ENCODE measurements around the gene PDLIM4.

Gene PDLIM4

GRCh38 chr5:132268769-132269551 lies 11.5 kb downstream of the PDLIM4 start:
- no peak for DNase-seq

GRCh38 chr5:132269635-132270334 lies 12.3 kb downstream of the PDLIM4 start:
- no peak for DNase-seq

GRCh38 chr5:132270335-132270665 lies 12.8 kb downstream of the PDLIM4 start:
- no peak for DNase-seq

GRCh38 chr5:132270706-132271105 lies 13.2 kb downstream of the PDLIM4 start:
- peak; percentile 27 for DNase-seq

GRCh38 chr5:132271251-132272246 lies 14.1 kb downstream of the PDLIM4 start:
- no peak for DNase-seq

- no peak for DNase-seq
Observed at GRCh38 chr5:132272311-132273210, 15.1 kb downstream of the PDLIM4 start.

GRCh38 chr5:132273631-132274030 lies 16.1 kb downstream of the PDLIM4 start:
- DNase-seq, result no peak

GRCh38 chr5:132274050-132274792 lies 16.7 kb downstream of the PDLIM4 start:
- no peak for DNase-seq

- DNase-seq, result no peak
Observed at GRCh38 chr5:132275367-132276220, 18.1 kb downstream of the PDLIM4 start.

- DNase-seq, result no peak
Observed at GRCh38 chr5:132277256-132277655, 19.8 kb downstream of the PDLIM4 start.

- DNase-seq, result no peak
Observed at GRCh38 chr5:132277971-132278853, 20.7 kb downstream of the PDLIM4 start.

- no peak for DNase-seq
Observed at GRCh38 chr5:132279801-132280200, 22.3 kb downstream of the PDLIM4 start.

- no peak for DNase-seq
Observed at GRCh38 chr5:132280371-132281240, 23.1 kb downstream of the PDLIM4 start.

- no peak for DNase-seq
Observed at GRCh38 chr5:132281856-132282614, 24.5 kb downstream of the PDLIM4 start.

- peak; percentile 64 for DNase-seq
Observed at GRCh38 chr5:132283423-132284043, 26.0 kb downstream of the PDLIM4 start.

- no peak for DNase-seq
Observed at GRCh38 chr5:132289097-132289496, 31.6 kb downstream of the PDLIM4 start.

- DNase-seq, result no peak
Observed at GRCh38 chr5:132291026-132291425, 33.5 kb downstream of the PDLIM4 start.

All from DMS 273 treated with DMSO at 0.1 percent for 48 hours (cell line).